GM18870 (cell line): ENCODE results near the gene TRIP6.

Experiments used
- ATAC-seq: cut with Tn5 transposase; IDR thresholded peaks from one replicate; pipeline ENCODE4 v1.9.1; 2021; ENCODE audit warnings: moderate library complexity; ENCODE audit not compliant: unreplicated experiment

Gene TRIP6

DNA sequence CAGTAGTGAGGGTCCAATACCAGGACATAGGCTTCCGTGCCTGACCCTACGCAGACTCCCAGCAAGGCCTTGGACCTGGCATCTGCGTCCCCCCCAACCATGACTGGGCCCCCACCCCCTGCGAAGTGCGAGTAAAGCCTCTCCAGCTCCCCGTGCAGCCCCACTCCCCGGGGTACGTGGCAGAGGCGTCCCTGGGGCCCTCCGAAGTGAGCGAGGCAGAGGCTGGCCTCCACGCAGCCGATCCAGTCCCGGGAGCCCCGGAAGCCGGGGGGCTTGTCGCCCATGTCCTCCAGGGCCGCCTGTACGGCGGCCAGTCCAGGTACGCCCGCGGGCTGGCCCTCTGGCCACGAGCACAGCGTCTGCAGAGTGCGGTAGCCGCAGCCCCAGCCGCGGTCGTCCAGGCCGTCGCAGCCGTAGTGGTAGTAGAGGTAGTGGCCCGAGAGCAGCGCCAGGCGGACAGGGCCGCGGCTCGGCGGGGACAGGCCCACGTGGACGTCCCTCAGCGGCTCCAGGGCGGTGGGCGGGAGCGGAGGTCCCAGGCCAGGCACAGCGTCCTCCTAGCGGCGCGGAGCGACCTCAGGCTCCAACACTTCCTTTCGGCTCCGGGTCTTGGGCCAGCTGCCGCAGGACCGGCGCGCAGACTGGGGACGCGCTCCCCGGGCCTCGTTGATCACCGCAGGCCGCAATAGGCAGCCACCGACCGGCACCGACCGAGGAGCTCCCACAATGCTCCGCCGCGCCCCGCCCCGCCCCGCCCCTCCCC lies 22.0 kb downstream of the TRIP6 start, which contains the start of gene UFSP1:
Gene UFSP1 (minus strand): TSS at position 728 of the 763 bp plus-strand sequence. CDS start 444 bp downstream, at position 284.
- no peak for ATAC-seq

DNA sequence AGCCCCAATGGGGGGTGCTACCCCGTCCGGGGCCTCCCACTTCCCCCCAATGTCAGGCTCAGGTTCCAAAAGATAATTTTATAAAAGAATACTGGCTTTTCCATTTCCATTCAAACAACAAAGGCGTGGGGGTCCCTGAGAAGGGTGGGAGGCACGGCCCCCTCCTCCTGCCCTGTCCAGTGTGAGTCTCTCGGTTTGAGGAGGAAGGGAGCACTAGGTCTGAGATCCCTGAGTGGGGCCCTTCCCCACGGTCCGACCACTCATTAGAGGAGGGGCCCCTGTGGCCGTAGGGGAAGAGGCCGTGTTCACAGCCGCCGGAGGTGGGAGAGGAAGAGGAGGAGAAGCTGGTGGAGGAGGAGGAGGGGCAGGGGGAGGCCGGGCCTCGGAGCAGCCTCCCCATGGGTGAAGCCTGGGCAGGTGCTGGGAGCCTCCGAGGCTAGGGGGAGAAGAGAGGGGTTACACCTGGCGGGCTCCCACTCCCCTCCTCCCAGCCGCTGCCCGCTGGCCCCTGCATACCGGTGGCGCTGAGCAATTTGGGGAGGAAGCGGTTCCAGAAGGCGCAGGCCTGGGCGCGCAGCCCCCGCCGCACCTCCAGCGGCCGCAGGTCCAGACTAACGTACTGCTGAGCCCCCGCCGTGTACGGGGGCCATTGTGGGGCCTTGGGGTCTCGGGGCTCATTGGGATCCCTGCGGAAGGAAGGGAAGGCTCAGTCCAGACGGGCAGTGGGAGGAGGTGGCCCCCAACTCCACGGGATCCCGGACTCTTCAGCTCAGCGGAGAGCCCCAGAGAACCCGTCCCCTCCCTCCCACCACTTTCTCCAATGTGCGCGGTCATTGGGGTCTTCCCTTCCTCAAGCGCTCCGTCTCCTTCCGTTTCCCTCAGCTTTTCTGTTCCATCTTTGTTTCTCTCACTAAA lies 23.7 kb downstream of the TRIP6 start:
- no peak for ATAC-seq

DNA sequence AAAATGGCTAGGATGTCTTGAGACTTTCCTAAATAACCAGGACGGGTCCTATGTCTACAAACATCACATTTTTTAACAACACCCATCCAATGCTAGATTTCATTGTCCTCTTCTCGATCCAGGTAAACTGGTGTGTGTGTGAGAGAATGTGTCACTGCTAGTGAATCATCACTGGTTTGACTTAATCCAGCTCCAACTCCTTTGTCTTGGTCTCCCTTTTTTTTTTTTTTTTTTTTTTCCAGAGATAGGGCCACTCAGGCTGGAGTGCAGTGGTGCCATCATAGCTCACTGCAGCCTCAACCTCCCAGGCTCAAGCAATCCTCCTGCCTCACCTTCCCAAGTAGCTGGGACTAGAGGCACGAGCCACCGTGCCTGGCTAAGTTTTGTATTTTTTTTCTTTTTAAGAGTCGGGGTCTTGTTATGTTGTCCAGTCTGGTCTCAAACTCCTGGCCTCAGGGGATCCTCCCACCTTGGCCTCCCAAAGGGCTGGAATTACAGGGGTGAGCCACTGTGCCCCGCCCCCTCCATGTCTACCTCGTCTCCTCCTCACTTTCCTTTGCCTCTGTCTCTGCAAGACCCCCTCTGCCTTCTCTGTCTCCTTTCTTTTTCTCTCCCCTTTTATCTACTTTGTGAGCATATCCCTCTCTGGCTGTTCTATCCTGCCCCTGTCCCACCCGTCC lies 24.5 kb downstream of the TRIP6 start:
- ATAC-seq: no peak

DNA sequence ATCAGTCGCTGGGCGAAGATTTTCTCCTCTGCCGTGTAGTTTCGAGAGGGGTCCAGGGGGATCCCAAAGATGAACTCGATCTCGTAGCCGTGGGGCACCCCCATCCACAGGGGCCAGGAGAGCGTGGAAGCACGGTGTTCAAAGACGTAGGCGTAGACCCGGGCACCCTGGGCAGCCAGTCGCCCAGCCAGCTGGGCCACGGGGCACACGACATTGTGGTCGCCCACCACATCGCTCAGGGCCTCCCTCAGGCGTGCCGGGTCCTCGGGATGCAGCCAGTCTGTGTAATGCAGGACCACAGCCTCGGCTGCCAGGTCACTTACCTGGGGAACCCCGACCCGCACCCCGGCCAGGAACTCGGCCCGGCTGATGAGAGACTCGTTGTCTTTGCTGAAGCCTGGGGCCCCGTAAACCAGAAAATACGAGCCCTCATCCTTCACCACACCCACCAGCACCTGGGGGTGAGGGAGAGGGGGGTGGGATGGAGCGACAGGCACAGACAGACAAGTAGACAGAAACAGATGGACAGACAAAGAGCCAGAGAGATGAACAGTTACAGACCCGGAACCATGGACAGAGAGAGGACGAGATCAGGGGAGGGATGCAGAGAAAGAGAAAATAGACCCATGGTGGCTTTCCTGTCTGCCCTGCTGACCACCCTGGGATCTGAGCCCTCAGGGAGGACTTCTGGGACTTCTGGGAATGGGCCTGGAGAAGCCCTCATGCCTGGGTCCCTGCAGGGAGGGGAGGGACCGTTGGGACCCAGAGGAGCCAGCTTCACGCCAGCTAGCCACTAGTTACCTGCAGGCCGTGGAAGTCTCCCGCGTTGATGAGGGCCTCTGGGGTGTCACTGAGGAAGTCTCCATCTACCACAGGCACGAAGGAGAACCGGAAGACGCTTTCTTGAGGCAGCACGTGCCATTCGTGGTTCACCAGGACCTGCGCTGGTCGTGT lies 25.5 kb downstream of the TRIP6 start:
- no peak for ATAC-seq

DNA sequence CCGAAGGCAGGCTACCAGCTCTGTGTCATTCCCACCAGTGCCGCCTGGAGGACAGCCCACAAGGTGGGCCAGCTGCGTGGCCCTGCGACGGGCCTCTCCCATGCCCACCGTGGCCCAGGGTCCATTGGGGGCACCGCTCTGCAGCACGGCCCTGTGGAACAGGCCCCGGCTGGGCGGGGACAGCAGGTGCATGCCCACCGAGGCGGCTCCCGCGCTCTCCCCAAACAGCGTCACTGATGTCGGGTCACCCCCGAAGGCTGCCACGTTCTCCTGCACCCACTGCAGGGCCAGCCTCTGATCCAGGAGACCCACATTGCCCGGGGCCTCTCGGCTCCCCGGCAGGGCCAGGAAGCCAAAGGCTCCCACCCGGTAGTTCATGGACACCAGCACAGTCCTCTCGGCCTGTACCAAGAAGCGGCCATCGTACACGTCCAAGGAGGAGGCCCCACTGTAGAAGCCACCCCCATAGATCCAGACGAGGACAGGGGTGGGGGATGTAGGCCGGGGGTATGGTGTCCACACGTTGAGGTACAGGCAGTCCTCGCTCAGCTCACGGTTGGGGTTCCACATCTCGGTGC lies 26.2 kb downstream of the TRIP6 start:
- ATAC-seq: no peak

DNA sequence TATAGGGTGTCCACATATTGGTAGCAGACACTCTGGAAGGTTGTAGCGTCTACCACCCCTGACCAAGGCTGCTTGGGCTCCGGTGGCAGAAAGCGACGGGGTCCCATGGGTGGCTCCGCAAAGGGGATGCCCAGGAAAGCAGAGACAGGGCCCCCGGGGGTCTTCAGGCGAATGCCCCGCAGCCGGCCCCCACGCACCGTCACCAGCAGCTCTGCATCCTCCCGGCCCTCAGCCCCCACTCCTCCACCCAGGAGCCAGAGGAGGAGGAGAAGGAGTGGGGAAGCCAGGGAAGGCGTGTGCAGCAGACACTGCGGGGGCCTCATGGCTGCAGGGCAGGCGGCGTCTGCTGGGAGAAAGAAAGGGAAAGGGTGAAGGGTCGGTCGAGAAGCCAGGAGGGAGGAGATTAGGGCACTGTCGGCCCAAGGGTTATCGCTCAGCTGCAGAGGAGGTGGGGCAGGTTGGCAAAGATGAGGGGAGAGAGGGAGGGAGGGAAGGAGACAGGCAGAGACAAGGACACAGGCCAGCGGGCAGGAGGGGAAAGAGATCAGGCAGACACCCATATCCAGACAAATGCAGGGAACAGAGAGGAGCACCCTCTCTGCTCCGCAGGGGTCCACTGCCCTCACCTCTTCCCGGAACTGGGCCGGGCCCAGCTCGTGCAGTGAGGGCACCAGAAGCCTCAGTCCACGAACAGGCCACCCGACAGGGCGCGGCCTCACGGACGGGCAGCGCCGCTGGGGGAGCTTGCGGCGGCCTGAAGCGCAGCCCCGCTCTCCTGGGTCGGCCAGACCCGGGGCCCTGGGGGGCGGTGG lies 26.9 kb downstream of the TRIP6 start:
- no peak for ATAC-seq

DNA sequence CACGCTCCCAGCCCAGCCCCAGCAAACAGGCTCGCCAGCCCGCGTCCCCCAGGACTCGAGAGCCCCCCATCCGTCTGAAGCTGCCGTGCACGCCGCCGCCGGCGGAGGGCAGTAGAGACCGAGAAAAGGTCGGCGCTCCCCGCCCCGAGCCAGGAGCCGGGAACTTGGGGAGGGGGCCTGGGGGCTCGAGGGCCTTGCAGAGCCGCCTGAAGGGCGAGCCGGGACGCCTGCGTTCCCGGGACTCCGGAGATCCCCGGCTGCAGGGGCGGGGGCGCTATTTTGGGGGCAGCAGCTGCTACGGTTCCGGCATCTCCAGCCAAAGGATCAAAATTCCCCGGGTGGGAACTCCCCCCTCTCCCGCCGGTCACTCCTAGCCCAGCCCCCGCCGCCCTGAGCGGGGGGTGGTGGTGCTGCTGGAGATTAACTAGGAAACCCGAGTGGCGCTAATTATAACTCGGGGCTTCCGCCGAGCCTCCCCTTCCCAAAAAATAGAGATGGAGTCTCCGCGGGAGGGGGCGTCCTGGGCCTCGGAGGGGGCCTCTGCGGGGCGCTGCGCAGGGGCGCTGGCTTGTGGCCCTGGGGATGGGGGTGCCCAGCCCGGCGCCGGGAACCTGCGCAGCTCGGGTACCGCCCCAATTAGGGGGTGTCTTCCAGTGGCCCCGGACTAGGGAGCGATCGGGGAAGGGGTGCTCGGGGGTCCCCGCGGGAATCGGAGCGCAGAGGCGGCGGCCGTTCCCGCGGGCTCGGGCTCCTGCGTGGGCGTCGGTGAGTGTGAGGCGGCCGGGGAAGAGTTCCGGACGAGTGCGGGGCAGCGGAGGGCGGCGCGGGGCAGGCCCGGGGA lies 27.9 kb downstream of the TRIP6 start:
- ATAC-seq: no peak

DNA sequence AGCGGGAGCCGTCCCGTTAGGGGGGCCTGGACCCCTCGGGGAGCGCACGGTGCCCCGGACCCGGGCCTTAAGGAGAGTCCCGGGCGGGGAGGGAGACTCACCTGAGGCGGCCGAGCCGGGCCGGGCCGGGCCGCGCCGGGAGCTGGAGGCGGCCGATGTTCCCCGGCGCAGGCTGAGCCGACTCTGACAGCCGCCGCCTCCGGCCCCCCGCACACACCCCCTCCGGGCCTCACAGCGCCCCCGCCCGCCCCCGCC lies 28.4 kb downstream of the TRIP6 start, which contains the start of gene ACHE:
Gene ACHE (minus strand): TSS at position 188 of the 255 bp plus-strand sequence. CDS start 1,656 bp downstream, outside the sequence.
- ATAC-seq: no peak

DNA sequence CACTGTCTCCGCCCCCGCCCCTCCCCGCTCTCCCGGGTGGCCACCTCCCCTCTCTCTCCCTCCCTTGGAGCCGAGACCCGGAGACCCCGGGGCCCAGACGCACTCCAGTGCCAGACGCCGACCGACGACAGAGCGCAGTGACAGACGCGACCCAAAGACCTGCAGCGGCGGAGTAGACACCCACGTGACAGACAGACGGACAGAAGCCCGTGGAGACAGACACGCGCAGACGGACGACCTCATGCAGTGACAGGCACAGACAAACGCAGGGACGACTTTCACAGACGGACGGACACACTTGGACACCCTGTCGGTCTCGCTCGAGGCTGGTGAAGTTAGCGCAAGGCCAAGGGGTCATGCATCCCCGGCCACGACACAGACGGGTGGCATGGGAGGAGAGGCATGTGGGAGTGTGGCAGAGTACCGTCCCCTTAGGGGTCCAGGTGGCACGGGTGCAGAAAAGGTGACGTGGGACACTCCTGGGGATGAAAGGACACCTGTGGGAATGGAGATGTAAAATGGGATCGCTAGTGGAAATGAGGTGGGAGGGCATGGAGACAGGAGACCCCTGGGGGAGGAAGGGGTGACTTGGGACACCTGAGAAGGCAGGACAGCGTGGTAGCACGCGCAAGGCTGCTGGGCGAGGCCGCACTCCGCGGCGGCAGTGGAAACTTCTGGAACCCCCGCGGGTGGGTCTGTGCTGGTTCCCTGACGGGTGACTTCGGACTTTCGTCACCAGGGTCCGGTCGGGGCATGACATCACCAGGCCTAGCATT lies 29.0 kb downstream of the TRIP6 start:
- no peak for ATAC-seq

DNA sequence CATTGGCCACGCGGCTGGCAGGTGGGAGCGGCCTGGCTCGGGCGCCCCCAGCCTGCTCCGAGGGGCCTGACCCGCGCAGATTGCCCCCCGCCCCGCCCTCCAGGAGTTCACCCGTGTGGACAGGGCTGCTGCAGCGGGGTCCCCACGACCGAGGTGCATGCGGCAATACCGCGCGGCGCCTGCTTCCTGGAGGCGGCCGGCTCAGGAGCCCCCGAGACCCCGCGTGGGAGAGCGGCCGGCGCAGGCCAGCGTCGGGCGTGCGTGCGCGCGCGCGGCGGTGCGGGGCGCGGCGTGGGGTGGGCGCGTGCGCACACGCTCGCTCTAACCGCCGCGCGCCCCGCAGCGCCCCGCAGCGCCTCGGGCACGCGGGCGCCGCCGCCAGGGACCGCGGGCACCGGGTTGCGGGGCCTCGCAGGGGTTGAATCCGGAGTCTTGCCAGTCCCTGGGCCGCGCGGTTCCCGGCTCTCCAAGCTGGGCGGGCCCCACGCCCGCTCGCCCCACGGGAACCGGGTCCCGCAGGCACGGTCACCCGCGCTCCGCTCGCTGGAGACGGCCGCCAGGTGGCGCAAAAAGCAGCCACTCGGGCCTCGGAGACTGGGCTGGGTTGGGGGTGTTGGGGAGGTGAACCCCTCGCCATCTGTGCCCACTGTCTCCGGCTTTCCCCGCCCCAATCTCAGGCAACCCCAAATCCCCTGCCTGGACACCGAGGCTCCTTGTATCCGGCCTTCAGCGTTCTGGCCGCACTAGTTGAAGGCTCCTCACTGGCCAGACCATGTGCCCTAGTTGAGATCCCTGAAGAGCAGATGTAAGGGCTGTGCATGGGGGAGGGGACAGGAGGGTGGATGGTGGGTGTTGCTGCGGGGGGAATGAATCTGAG lies 29.8 kb downstream of the TRIP6 start:
- ATAC-seq: no peak

DNA sequence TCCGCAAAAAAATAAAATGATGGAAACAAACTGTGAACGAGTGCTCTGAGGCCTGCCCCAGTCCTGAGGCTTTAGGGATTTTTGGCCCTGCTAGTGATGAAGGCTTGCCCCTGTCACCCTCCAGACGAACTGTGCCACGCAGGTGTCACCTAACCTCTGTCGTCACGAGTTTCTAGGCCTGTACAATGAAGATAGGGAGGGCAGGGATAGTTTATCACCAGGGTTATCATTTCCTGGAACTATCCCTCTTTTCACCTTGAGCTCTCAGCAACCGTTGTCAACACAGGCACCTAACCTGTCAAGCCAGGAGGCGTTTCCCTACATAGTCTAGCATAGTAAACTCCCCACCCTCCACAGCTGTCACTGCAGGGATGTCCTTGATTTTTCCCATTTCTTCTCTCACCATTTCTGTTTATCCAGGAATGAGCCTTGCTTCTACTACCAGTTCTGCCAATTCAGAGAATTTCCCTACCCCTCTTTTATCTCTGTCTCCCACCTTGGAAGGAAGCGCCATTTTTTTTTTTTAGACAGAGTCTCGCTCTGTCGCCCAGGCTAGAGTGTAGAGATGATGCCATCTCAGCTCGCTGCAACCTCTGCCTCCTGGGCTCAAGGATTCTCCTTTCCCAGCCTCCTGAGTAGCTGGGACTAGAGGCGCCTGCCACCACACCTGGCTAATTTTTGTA lies 30.7 kb downstream of the TRIP6 start:
- no peak for ATAC-seq

DNA sequence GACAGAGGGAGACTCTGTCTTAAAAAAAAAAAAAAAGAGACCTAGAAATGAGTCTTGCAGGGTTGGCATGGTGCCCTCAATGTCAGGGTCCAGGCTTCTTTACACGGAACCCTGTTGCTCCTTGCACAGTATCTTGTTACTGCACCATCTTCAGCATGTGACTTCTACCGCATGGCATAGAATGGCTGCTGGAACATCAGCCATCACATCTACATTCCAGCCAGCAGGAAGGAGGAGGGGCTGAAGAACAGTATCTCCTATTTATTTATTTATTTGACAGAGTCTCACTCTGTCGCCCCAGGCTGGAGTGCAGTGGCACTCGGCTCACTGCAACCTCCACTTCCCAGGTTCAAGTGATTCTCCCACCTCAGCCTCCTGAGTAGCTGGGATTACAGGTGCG lies 32.2 kb downstream of the TRIP6 start:
- no peak for ATAC-seq

DNA sequence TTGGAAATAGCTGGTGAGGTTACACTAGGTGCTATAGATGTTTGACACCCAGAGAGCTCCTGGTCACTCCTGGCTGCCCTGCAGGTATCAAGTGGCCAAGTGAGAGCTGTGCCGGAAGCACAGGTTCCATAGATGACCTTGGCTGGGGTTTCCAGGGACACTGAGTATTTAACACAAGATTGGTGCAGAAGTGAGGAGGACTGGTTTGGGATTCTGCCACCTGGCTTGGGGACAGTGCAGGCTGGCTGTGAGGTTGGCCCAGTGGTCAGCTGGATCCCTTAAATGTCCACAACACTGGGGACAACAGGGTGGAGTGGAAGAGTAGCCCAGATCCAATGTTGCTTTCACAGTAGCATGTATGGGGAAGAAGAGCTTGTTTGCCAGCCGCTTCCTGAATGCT lies 33.8 kb downstream of the TRIP6 start:
- no peak for ATAC-seq

DNA sequence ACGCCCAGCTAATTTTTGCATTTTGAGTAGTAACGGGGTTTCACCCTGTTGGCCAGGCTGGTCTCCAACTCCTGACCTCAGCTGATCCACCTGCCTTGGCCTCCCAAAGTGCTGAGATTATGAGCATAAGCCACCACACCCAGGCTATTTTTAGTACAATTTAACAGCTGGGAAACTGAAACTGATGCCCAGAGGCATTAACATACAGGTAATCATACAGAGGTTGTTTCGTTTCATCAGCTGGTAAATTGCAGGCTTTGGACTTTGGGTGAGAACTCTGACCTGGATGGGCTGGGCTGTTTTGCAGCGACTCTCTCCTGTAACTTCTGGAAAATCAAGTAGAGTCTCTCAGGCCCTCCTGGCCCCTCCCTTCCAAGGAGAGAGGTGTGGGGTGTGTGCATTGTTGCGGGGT lies 34.7 kb downstream of the TRIP6 start:
- no peak for ATAC-seq

DNA sequence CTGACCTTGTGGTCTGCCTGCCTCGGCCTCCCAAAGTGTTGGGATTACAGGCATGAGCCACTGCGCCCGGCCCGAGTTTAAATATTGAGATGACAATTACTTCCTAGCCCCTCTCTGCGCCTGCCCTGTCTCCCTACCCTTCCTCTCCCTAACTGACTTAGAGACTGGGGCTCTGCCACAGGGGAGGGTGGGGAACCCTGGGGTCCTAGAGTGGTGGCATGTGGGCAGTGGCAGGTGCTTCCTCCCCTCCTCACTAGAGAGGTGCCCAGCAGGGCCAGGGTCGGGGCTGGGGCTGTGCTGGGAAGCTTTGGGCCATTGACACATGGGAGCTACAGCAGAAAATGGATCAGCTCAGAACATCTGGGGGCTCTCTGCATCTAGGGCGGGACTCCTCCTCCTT lies 35.5 kb downstream of the TRIP6 start:
- no peak for ATAC-seq

DNA sequence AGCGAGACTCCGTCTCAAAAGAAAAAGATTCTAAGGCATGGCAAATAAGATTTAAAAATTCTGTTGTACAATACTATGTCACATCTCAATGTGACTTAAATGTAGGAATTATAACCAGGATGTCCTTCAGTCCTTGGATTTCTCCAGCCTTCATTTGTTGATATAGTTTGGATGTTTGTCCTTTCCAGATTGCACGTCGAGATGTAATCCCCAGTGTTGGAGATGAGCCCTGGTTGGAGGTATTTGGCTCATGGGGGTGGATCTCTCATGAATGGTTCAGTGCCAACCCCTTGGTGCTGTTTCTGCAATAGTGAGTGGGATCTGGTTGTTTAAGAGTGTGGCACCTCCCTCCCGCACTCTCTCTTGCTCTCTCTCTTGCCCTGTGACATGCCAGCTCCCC lies 41.3 kb downstream of the TRIP6 start:
- no peak for ATAC-seq
